IPS DF 6.9 (cell line): ENCODE measurements around the gene DPEP2NB.
"Not testable (repeated sequence)": the region's sequence is repeated elsewhere in the genome, so short reads cannot be mapped to it uniquely, and the experiment has no call there.

Experiments used
- DNase-seq: peaks from one replicate; pipeline ENCODE4 v3.0.0-alpha.2; 2013; ENCODE audit warnings: low read depth, low spot score
- H3K27ac ChIP-seq: one replicate; pipeline ENCODE4 v1.5.1; 2013; ENCODE audit warnings: low read length, control low read depth
- H3K27me3 ChIP-seq: 2 replicates; pipeline ENCODE4 v1.6.1; 2013; ENCODE audit warnings: mild to moderate bottlenecking, low read length; ENCODE audit not compliant: control insufficient read depth, insufficient read depth
- H3K36me3 ChIP-seq: 2 replicates; pipeline ENCODE4 v1.6.1; 2013; ENCODE audit warnings: low read length; ENCODE audit not compliant: control insufficient read depth, insufficient read depth
- H3K4me1 ChIP-seq: 2 replicates; pipeline ENCODE4 v1.6.1; 2013; ENCODE audit warnings: low read length; ENCODE audit not compliant: control insufficient read depth, insufficient read depth
- H3K4me3 ChIP-seq: 2 replicates; pipeline ENCODE4 v1.5.1; 2013; ENCODE audit warnings: mild to moderate bottlenecking, low read length
- H3K9me3 ChIP-seq: 2 replicates; pipeline ENCODE4 v1.6.1; 2013; ENCODE audit warnings: low read length, inconsistent platforms; ENCODE audit not compliant: control insufficient read depth, insufficient read depth
- WGBS: extraction: QIAGEN DNeasy Blood & Tissue Kit; methylation state at CpG from one replicate; pipeline ENCODE4 v1.1.7; 2013; ENCODE audit warnings: mixed read lengths, missing lambda C conversion rate; ENCODE audit not compliant: insufficient read length, insufficient coverage; 5-methylcytosine and 5-hydroxymethylcytosine counted together

The DPEP2NB gene

GRCh38 chr16:67998231-67998778 is 17.4 kb downstream of the DPEP2NB start:
- H3K27ac ChIP-seq, H3K36me3 ChIP-seq, H3K4me1 ChIP-seq, H3K4me3 ChIP-seq, DNase-seq, H3K9me3 ChIP-seq, H3K27me3 ChIP-seq: not testable (repeated sequence)
- no CpG with 5 or more reads among the region's 36 CpGs for WGBS

GRCh38 chr16:67996666-67997065 is 19.0 kb downstream of the DPEP2NB start:
- Histone ChIP-seq H3K27ac (no peak overlapping the region), H3K4me3 (no peak overlapping the region), H3K27me3 (no peaks in the 10 kb centered on the region), H3K9me3 (no peaks in the 10 kb centered on the region), H3K4me1 (no peaks in the 10 kb centered on the region), H3K36me3 (no peaks in the 10 kb centered on the region)
- no peak for DNase-seq
- no CpG with 5 or more reads among the region's 5 CpGs for WGBS

- H3K4me3 ChIP-seq: no peak overlapping the region
- DNase-seq: no peak
- no peaks in the 10 kb centered on the region for H3K27me3 ChIP-seq
- no peaks in the 10 kb centered on the region for H3K9me3 ChIP-seq
- no peak overlapping the region for H3K27ac ChIP-seq
- no peaks in the 10 kb centered on the region for H3K4me1 ChIP-seq
- no peaks in the 10 kb centered on the region for H3K36me3 ChIP-seq
- no CpG with 5 or more reads among the region's 5 CpGs for WGBS
These were observed 20.3 kb downstream of the DPEP2NB start for GRCh38 chr16:67995423-67995822.

- DNase-seq, H3K36me3 ChIP-seq, H3K27ac ChIP-seq, H3K9me3 ChIP-seq, H3K4me3 ChIP-seq, H3K4me1 ChIP-seq, H3K27me3 ChIP-seq: not testable (repeated sequence)
- WGBS: no CpG with 5 or more reads among the region's 6 CpGs
These were observed 21.7 kb downstream of the DPEP2NB start for GRCh38 chr16:67994040-67994408.

GRCh38 chr16:67993207-67994039 is 22.3 kb downstream of the DPEP2NB start:
- Histone ChIP-seq H3K9me3 (no peaks in the 10 kb centered on the region), H3K27ac (no peak overlapping the region), H3K4me1 (no peaks in the 10 kb centered on the region), H3K4me3 (no peak overlapping the region), H3K36me3 (no peaks in the 10 kb centered on the region), H3K27me3 (no peaks in the 10 kb centered on the region)
- DNase-seq: no peak
- no CpG with 5 or more reads among the region's 39 CpGs for WGBS

GRCh38 chr16:67992661-67993206 is 23.0 kb downstream of the DPEP2NB start:
- H3K4me1 ChIP-seq: no peaks in the 10 kb centered on the region
- no peak for DNase-seq
- H3K9me3 ChIP-seq: no peaks in the 10 kb centered on the region
- H3K27me3 ChIP-seq: no peaks in the 10 kb centered on the region
- H3K36me3 ChIP-seq: no peaks in the 10 kb centered on the region
- H3K4me3 ChIP-seq: no peak overlapping the region
- no peak overlapping the region for H3K27ac ChIP-seq
- no CpG with 5 or more reads among the region's 20 CpGs for WGBS

GRCh38 chr16:67990018-67990386 is 25.7 kb downstream of the DPEP2NB start:
- DNase-seq: no peak
- no peak overlapping the region for H3K27ac ChIP-seq
- no peak overlapping the region for H3K4me3 ChIP-seq
- no CpG with 5 or more reads among the region's 6 CpGs for WGBS
- H3K4me1 ChIP-seq: no peaks in the 10 kb centered on the region
- H3K27me3 ChIP-seq: no peaks in the 10 kb centered on the region
- no peaks in the 10 kb centered on the region for H3K9me3 ChIP-seq
- no peaks in the 10 kb centered on the region for H3K36me3 ChIP-seq

- no peaks in the 10 kb centered on the region for H3K9me3 ChIP-seq
- no peak overlapping the region for H3K4me3 ChIP-seq
- DNase-seq: no peak
- no peaks in the 10 kb centered on the region for H3K27me3 ChIP-seq
- no peaks in the 10 kb centered on the region for H3K36me3 ChIP-seq
- no peak overlapping the region for H3K27ac ChIP-seq
- H3K4me1 ChIP-seq: no peaks in the 10 kb centered on the region
- no CpG with 5 or more reads among the region's 8 CpGs for WGBS
These were observed 26.2 kb downstream of the DPEP2NB start for GRCh38 chr16:67989322-67990017.

- Histone ChIP-seq H3K4me3 (no peak overlapping the region), H3K36me3 (no peaks in the 10 kb centered on the region), H3K9me3 (no peaks in the 10 kb centered on the region), H3K27ac (no peak overlapping the region), H3K27me3 (no peaks in the 10 kb centered on the region), H3K4me1 (no peaks in the 10 kb centered on the region)
- DNase-seq: no peak
- WGBS: no CpG with 5 or more reads among the region's 3 CpGs
These were observed 27.0 kb downstream of the DPEP2NB start for GRCh38 chr16:67988675-67989074.

GRCh38 chr16:67987460-67988160 is 28.1 kb downstream of the DPEP2NB start:
- DNase-seq: no peak
- Histone ChIP-seq H3K27ac (no peak overlapping the region), H3K4me3 (no peak overlapping the region), H3K36me3 (no peaks in the 10 kb centered on the region), H3K27me3 (no peaks in the 10 kb centered on the region), H3K9me3 (no peaks in the 10 kb centered on the region), H3K4me1 (no peaks in the 10 kb centered on the region)
- WGBS: no CpG with 5 or more reads among the region's 11 CpGs
